NCI-H2227 (cell line): ENCODE data around the gene COX7C.
"Not testable (repeated sequence)": the region's sequence is repeated elsewhere in the genome, so short reads cannot be mapped to it uniquely, and the experiment has no call there.

Source experiments
- DNase-seq: peaks from one replicate; lab custom pipeline; 2025; ENCODE audit not compliant: unreplicated experiment; lab: John Stamatoyannopoulos, UW

COX7C gene

GRCh38 chr5:86617756-86618576, at the start of gene COX7C:
COX7C (plus strand) TSS chr5:86617941; CDS start chr5:86618056, 115 bp downstream.
- DNase-seq: peak; percentile 94

GRCh38 chr5:86569522-86570426, 48.0 kb upstream of the COX7C start:
- DNase-seq: not testable (repeated sequence)

GRCh38 chr5:86570427-86571083, 47.2 kb upstream of the COX7C start:
- no peak for DNase-seq

GRCh38 chr5:86571109-86571508, 46.6 kb upstream of the COX7C start:
- not testable (repeated sequence) for DNase-seq

DNA sequence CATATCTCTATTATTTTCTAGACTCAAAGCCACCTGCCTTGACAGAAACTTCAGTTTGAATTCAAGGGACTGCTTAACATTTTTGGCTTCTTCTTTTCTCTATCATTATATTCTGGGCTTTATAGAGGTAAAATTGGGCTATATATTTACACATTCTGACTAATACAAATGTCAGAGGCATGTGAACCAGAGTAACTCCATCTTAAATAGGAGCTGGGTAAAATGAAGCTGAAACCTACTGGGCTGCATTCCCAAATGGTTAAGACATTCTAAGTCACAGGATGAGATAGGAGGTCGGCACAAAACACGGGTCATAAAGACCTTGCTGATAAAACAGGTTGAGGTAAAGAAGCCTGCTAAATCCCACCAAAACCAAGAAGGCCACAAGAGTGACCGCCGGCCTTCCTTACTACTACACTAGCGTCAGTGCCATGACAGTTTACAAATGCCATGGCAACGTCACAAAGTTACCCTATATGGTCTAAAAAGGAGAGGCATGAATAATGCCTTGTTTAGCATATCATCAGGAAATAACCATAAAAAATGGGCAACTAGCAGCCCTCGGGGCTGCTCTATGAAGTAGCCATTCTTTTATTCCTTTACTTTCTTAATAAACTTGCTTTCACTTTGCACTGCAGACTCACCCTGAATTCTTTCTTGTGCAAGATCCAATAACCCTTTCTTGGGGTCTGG, 44.8 kb upstream of the COX7C start:
- DNase-seq: no peak

DNA sequence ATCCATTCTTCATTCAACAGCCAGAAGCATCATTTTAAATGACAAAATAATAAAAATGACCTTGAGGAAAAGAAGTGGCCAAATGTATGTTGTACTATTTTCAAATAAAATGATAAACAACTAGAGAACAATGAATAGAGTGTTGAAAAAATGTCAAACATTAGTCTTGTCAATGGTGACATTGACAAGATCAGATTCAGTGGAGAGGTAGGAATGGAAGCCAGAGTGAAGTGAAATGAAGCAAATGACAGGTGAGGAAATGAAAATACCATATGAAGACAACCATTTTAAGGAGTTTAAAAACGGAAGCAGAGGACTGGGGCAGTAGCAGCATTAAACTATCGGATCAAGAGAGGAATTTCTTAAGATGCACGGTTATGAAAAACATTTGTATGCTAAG, 38.2 kb upstream of the COX7C start:
- no peak for DNase-seq

DNA sequence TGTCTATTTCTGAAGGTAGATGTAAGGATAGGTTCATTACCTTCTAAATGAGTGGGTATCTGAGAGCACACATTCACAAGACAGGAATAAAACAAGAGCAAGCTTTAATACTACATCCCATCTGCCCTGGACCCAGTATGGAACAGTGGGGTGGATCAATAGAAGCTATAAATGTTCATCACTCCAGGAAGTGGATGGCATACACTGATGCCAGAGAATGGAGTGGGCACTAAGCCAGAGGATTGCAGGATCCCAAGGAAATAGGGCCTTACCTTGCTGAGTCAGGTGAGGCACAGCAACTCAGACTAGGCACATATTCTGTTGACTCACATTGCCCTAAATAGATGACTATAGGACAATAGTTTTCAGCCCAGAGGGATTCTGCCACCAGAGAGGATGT, 21.3 kb upstream of the COX7C start:
- no peak for DNase-seq

GRCh38 chr5:86605881-86606280, 11.9 kb upstream of the COX7C start:
- no peak for DNase-seq

DNA sequence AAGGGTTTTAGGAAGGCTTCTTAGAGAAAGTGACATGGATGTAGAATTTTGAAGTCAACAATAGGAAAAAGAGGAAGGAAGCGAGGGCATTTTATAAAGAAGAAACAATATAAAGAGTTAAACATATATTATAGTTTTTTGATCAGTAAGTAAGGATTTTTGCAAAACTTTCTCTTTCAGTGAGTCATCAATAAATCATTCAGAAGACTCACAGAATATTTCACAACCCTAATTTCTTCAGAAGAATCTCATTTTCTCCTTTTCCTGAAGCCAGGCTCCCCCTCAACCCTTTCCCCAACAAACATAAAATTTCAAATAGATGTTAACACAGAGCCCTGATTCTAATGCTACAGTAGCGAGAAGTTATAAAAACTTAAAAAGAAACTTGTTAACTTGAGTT, 4.3 kb upstream of the COX7C start:
- DNase-seq: no peak

GRCh38 chr5:86617309-86617755, 409 bp upstream of the COX7C start:
- no peak for DNase-seq

GRCh38 chr5:86623785-86624483, 6.2 kb downstream of the COX7C start:
- no peak for DNase-seq

DNA sequence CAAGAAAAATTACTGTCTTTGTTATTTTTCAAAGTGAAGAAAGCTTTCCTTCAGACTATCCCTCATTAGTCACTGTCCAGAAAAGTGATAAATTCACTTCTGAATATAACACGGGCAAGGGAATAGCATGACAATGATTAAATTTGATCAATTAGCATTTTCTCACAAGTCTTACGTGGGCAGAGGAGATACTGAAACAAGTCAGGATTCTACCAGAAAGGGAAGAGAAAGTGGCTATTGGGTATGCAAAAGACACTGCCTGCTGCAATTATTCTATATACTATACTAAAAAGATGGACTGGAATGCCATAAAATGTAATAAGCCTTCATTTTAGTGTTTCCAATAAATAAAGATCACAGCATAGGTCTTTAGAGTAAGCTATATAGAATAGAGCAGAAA, 7.4 kb downstream of the COX7C start:
- DNase-seq: no peak

DNA sequence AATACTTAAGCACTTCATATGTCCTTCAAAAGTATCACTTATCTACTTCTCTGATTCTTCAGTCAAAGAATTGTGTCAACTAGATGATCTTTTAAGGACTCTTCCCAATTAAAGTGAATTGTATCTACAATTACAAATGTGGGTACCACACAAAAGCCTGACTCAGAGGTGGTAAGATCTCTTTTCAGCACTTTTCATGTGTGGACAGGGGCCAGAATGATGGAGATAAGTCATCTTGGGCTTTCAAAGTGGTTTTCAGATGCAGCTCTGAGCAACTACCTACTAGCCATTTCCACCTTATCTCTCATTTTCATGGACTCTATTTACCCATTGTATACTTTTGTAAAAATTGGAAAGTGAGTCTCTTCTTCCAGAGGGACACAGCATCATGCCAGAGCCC, 8.4 kb downstream of the COX7C start:
- no peak for DNase-seq

DNA sequence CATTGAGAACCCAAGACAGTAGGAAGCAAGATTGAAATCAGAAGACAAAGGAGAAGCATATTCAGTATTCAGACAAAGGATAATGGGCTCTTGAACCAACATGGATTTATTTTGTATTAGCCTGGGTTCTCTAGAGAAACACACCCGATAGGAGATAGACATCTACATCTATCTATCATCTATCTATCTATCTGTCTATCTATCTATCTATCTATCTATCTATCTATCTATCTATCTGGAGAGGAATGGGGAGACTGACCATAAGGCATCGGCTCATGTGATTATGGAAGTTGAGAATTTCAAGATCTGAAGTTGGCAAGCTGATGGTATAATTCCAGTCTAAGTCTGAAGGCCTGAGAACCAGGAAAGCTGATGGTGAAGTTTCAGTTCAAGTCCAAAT, 13.4 kb downstream of the COX7C start:
- no peak for DNase-seq

DNA sequence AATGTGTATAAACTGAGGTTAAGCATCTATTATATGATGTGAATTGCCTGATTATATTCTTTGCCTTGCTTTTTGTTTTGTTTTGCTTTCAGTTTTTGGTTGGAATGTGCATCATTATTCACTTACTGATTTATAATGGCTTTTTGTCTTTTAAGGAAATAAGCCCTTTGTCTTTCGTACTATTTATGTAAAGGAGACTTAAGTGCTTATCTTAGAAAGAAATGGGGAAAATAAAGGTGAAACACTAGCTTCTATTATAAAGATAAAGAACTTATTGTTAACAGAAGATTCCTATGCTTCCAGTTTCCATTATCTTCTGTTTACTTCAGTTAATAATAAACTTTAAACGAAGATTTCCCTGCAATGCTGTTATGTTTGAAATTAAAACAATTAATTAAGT, 23.3 kb downstream of the COX7C start:
- no peak for DNase-seq

GRCh38 chr5:86644843-86645242, 27.1 kb downstream of the COX7C start:
- no peak for DNase-seq

DNA sequence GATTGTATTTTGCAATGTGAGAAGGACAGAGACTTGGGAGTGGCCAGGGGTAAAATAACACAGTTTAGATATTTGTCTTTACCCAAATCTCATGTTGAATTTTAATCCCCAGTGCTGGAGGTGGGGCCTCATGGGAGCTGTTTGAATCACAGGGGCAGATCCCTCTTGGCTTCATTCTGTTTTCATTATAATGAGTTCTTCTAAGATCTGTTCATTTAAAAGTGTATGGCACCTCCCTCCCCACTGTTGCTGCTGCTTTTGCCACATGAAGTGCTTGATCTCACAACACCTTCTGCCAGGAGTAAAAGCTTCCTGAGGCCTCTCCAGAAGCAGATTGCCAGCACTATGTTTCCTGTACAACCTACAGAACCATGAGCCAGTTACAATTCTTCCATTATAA, 28.1 kb downstream of the COX7C start:
- no peak for DNase-seq

DNA sequence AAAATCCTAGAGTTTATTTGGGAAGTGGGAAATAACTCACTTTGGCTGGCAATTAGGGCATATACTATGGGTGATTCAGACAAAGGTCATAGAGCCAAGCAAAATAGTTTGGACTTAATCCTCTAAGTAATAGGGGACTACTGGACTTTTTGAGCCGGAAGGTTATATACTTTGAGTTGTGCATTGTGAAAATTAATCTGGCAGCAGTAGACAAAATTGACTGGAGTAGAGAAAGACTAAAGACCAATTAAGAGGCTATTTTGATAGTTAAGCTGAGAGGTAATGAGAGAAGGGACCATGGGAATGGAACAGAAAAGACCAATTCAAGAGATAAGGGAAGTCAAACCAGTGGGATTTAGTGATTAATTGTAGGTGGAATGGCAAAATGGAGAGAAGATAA, 28.9 kb downstream of the COX7C start:
- DNase-seq: no peak

DNA sequence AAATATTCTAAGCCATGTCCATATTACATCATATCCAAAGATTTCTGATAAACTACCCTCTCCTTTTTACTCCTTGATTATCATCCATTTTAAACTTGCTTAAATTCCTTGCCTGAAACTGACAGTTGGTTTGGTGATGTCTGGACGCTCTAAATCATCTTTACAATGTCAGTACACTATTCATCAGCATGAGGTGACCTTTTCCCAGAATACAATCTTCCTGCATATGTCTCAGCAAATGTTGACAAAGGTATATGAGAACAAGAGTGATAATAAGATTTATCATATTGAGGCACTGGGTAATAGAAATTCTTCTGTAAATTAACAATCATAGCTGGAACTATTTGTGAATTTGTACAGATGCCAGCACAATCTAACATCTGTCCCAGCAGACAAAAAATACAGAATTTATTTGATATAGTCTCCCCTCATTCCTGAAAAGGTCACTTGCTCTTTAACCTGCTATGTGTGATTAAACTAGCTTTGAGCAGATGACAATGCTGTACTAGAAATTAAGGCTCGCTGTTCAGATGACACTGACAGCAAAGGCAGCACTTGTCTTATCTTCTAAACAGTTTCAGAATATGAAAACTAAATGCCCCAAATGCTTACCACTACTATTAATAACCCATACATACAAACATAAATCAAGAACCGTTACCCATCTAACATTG, 32.2 kb downstream of the COX7C start:
- DNase-seq: no peak

DNA sequence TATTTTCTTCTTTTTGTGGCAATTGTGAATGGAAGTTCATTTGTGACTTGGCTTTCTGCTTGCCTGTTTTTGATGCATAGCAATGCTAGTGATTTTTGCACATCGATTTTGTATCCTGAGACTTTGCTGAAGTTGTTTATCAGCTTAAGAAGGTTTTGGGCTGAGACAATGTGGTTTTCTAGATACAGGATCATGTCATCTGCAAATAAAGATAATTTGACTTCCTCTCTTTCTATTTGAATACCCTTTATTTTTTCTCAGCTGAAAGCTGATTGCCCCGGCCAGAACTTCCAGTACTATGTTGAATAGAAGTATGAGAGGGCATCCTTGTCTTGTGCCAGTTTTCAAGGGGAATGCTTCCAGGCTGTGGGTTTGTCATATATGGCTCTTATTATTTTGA, 43.0 kb downstream of the COX7C start:
- DNase-seq: not testable (repeated sequence)
